GM19239 (cell line): ENCODE results near the gene BEND3.
"Not testable (repeated sequence)": the region's sequence is repeated elsewhere in the genome, so short reads cannot be mapped to it uniquely, and the experiment has no call there.

Experiments used
- DNase-seq: peaks from one replicate; pipeline ENCODE4 v3.0.0; 2011; ENCODE audit warnings: low spot score; ENCODE audit not compliant: insufficient read length
- FAIRE-seq: peaks from 2 replicates; lab custom pipeline; 2011; peaks lifted over from hg19 to GRCh38; lab: Jason Lieb, UNC

Gene BEND3

GRCh38 chr6:107114926-107115694, at the start of gene BEND3:
Gene BEND3, minus strand, starts transcription at chr6:107115515. Its CDS starts 16,230 bp downstream, at chr6:107099285.
- FAIRE-seq, result no peak

GRCh38 chr6:107164299-107164698, 49.0 kb upstream of the BEND3 start:
- not testable (repeated sequence) for FAIRE-seq, DNase-seq

More at GRCh38 chr6:107114926-107115694, at the start of gene BEND3:
- peak; percentile 53 for DNase-seq

GRCh38 chr6:107161521-107161920, 46.2 kb upstream of the BEND3 start:
- no peak for DNase-seq
- FAIRE-seq, result no peak

- FAIRE-seq (no peak), DNase-seq (no peak)
These were observed 41.3 kb upstream of the BEND3 start for GRCh38 chr6:107156617-107157016.

- FAIRE-seq (no peak), DNase-seq (no peak)
These were observed 39.5 kb upstream of the BEND3 start for GRCh38 chr6:107154801-107155160.

GRCh38 chr6:107154131-107154800, 39.0 kb upstream of the BEND3 start:
- DNase-seq (no peak), FAIRE-seq (no peak)

GRCh38 chr6:107152638-107153430, 37.5 kb upstream of the BEND3 start:
- DNase-seq (no peak), FAIRE-seq (no peak)

- DNase-seq (no peak), FAIRE-seq (no peak)
These were observed 29.4 kb upstream of the BEND3 start for GRCh38 chr6:107144666-107145065.

GRCh38 chr6:107144014-107144413, 28.7 kb upstream of the BEND3 start:
- DNase-seq, result no peak
- FAIRE-seq, result peak; percentile 58

- FAIRE-seq, result no peak
- no peak for DNase-seq
These were observed 25.3 kb upstream of the BEND3 start for GRCh38 chr6:107140581-107140980.

GRCh38 chr6:107136324-107136723, 21.0 kb upstream of the BEND3 start:
- not testable (repeated sequence) for FAIRE-seq, DNase-seq

- not testable (repeated sequence) for DNase-seq, FAIRE-seq
These were observed 19.8 kb upstream of the BEND3 start for GRCh38 chr6:107135048-107135680.

- peak; percentile 8 for FAIRE-seq
- DNase-seq, result no peak
These were observed 17.1 kb upstream of the BEND3 start for GRCh38 chr6:107132330-107132954.

GRCh38 chr6:107129370-107129925, 14.1 kb upstream of the BEND3 start:
- DNase-seq (no peak), FAIRE-seq (no peak)

GRCh38 chr6:107128577-107128976, 13.3 kb upstream of the BEND3 start:
- FAIRE-seq (no peak), DNase-seq (no peak)

GRCh38 chr6:107128175-107128574, 12.9 kb upstream of the BEND3 start:
- DNase-seq, result no peak
- no peak for FAIRE-seq

GRCh38 chr6:107125771-107126170, 10.5 kb upstream of the BEND3 start:
- DNase-seq (no peak), FAIRE-seq (no peak)

- FAIRE-seq, result peak; percentile 72
- DNase-seq, result no peak
These were observed 9.6 kb upstream of the BEND3 start for GRCh38 chr6:107124934-107125348.

- FAIRE-seq (no peak), DNase-seq (no peak)
These were observed 8.2 kb upstream of the BEND3 start for GRCh38 chr6:107123501-107123900.

GRCh38 chr6:107122748-107123147, 7.4 kb upstream of the BEND3 start:
- no peak for FAIRE-seq
- no peak for DNase-seq
